NCI-H510A treated with DMSO at 0.1 percent for 48 hours (cell line): Measurements from ENCODE around the gene KRT28.

Source experiments
- DNase-seq: peaks from one replicate; lab custom pipeline; 2025; lab: John Stamatoyannopoulos, UW

KRT28 gene

GRCh38 chr17:40799859-40800258, at the start of gene KRT28:
Gene KRT28, minus strand, starts transcription at chr17:40799959. Its CDS starts 66 bp downstream, at chr17:40799893.
- DNase-seq: no peak

- DNase-seq: no peak
Observed at GRCh38 chr17:40848583-40849235, 49.0 kb upstream of the KRT28 start.

GRCh38 chr17:40846515-40847144, 46.9 kb upstream of the KRT28 start:
- no peak for DNase-seq

GRCh38 chr17:40844671-40845107, 44.9 kb upstream of the KRT28 start:
- no peak for DNase-seq

GRCh38 chr17:40843242-40843641, 43.5 kb upstream of the KRT28 start:
- DNase-seq: no peak

- no peak for DNase-seq
Observed at GRCh38 chr17:40841246-40841645, 41.5 kb upstream of the KRT28 start.

GRCh38 chr17:40839194-40839593, 39.4 kb upstream of the KRT28 start:
- DNase-seq: no peak

- no peak for DNase-seq
Observed at GRCh38 chr17:40836020-40836419, 36.3 kb upstream of the KRT28 start.

- DNase-seq: no peak
Observed at GRCh38 chr17:40833882-40834281, 34.1 kb upstream of the KRT28 start.

- no peak for DNase-seq
Observed at GRCh38 chr17:40832840-40833239, 33.1 kb upstream of the KRT28 start.

- no peak for DNase-seq
Observed at GRCh38 chr17:40830085-40830776, 30.5 kb upstream of the KRT28 start.

- no peak for DNase-seq
Observed at GRCh38 chr17:40828454-40829044, 28.8 kb upstream of the KRT28 start.

GRCh38 chr17:40827746-40828453, 28.1 kb upstream of the KRT28 start:
- DNase-seq: no peak

GRCh38 chr17:40825599-40825998, 25.8 kb upstream of the KRT28 start:
- no peak for DNase-seq

- DNase-seq: no peak
Observed at GRCh38 chr17:40824015-40824832, 24.5 kb upstream of the KRT28 start.

- no peak for DNase-seq
Observed at GRCh38 chr17:40822132-40822812, 22.5 kb upstream of the KRT28 start, which contains the start of gene KRT10. Gene KRT10, minus strand, starts transcription at chr17:40822614. Its CDS starts 29 bp downstream, at chr17:40822585.

GRCh38 chr17:40821536-40821935, 21.8 kb upstream of the KRT28 start:
- no peak for DNase-seq

GRCh38 chr17:40820228-40820838, 20.6 kb upstream of the KRT28 start:
- DNase-seq: no peak

GRCh38 chr17:40819528-40820125, 19.9 kb upstream of the KRT28 start:
- no peak for DNase-seq
